NCI-H146 treated with DMSO at 0.1 percent for 48 hours (cell line): ENCODE measurements around the gene ZMYM4.

Source experiments
- DNase-seq: peaks from one replicate; lab custom pipeline; 2025; ENCODE audit not compliant: unreplicated experiment; lab: John Stamatoyannopoulos, UW

ZMYM4 gene

GRCh38 chr1:35398739-35399138 lies 130.2 kb downstream of the ZMYM4 start:
- DNase-seq: no peak

- DNase-seq: no peak
Measured at GRCh38 chr1:35401049-35401448, 132.5 kb downstream of the ZMYM4 start.

GRCh38 chr1:35406103-35406502 lies 137.6 kb downstream of the ZMYM4 start:
- no peak for DNase-seq

- DNase-seq: no peak
Measured at GRCh38 chr1:35407743-35408142, 139.2 kb downstream of the ZMYM4 start.

GRCh38 chr1:35408925-35409324 lies 140.4 kb downstream of the ZMYM4 start:
- no peak for DNase-seq

GRCh38 chr1:35426097-35426586 lies 157.6 kb downstream of the ZMYM4 start:
- no peak for DNase-seq

- DNase-seq: no peak
Measured at GRCh38 chr1:35428360-35428759, 159.9 kb downstream of the ZMYM4 start.

- no peak for DNase-seq
Measured at GRCh38 chr1:35430762-35431161, 162.3 kb downstream of the ZMYM4 start.

GRCh38 chr1:35431173-35431599 lies 162.7 kb downstream of the ZMYM4 start:
- no peak for DNase-seq

- no peak for DNase-seq
Measured at GRCh38 chr1:35432231-35432630, 163.7 kb downstream of the ZMYM4 start.

- DNase-seq: no peak
Measured at GRCh38 chr1:35433714-35434113, 165.2 kb downstream of the ZMYM4 start.

- DNase-seq: no peak
Measured at GRCh38 chr1:35434703-35435102, 166.2 kb downstream of the ZMYM4 start.

- DNase-seq: no peak
Measured at GRCh38 chr1:35436078-35436477, 167.6 kb downstream of the ZMYM4 start.

- DNase-seq: no peak
Measured at GRCh38 chr1:35437200-35437599, 168.7 kb downstream of the ZMYM4 start.

GRCh38 chr1:35439626-35440025 lies 171.1 kb downstream of the ZMYM4 start:
- no peak for DNase-seq

- DNase-seq: no peak
Measured at GRCh38 chr1:35441926-35442579, 173.5 kb downstream of the ZMYM4 start.

GRCh38 chr1:35442734-35443133 lies 174.2 kb downstream of the ZMYM4 start:
- DNase-seq: no peak

GRCh38 chr1:35443768-35444518 lies 175.4 kb downstream of the ZMYM4 start:
- DNase-seq: no peak

GRCh38 chr1:35444519-35444774 lies 175.9 kb downstream of the ZMYM4 start:
- no peak for DNase-seq

GRCh38 chr1:35447278-35447677 lies 178.8 kb downstream of the ZMYM4 start:
- DNase-seq: no peak

GRCh38 chr1:35448344-35448801 lies 179.9 kb downstream of the ZMYM4 start:
- no peak for DNase-seq

GRCh38 chr1:35449334-35450008 lies 181.0 kb downstream of the ZMYM4 start:
- no peak for DNase-seq
